Measurements from ENCODE around the gene NSDHL.
"Not testable (repeated sequence)": the region's sequence is repeated elsewhere in the genome, so short reads cannot be mapped to it uniquely, and the experiment has no call there.

NSDHL gene

GRCh38 chrX:152830312-152831305 is at the start of gene NSDHL, which contains the start of gene CETN2:
NSDHL (plus strand) TSS chrX:152831063; CDS start chrX:152846325, 15,262 bp downstream.
CETN2 (minus strand) TSS chrX:152830757; CDS start chrX:152830710, 47 bp downstream.
- peak; percentile 94 for DNase-seq (ENCODE audit: low spot score)

DNA sequence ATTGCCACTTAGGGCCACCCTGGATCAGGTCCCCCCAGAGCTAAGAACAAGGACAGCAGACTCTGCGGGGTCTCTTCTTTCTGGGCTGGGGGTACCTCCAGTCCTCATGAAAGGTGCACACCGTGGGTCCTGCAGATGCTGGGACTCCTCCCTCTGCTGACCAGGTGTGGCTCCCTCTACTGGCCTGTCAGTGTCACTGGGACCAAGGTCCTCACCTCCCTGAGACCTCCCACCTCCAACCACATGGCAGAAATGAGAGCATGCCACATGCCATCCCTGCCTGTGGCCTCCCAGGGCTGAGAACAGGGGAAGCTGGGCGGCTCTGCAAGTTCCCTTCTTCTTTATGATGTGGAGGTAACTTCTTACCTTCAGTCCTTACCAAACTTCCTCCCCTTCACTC is 43.8 kb upstream of the NSDHL start:
- DNase-seq (ENCODE audit: low spot score) = not testable (repeated sequence)

DNA sequence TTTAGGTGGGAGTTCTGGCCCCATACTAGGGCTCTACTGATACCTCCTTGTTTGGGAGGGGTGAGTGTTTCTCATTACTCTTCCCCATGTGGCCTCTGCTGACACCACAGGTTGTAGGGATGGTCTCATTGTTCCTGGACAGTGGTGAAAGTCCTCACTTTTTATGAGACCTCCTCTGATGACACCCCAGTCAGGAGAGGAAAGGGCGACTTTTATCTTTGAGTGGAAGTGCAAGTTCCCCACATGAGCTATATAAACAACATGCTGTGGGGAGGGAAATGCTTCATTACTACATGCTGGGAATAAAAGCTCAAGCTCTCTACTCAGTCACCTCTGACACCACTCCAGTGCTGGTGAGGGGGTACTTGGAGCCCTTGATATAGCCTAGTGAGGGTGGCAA is 31.9 kb upstream of the NSDHL start:
- DNase-seq (ENCODE audit: low spot score) = no peak

DNA sequence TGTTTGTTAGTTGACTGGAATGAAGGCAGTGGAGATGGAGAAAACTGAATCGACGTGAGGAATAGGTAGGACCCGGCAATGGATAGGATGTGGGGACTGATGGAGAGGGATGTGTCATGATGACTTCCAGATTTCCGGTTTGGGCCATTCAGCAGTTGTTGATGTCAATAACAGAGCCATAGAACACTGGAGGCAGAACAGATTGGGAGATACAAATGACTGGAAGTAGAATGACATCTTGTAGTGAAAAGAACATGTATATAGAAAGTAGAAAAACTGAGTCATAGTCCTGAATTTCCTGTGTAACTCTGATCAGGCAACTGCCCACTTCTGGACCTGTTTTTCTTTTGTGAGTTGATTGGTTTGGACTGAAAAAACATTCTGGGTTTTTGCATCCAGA is 24.8 kb upstream of the NSDHL start:
- DNase-seq (ENCODE audit: low spot score) = no peak

DNA sequence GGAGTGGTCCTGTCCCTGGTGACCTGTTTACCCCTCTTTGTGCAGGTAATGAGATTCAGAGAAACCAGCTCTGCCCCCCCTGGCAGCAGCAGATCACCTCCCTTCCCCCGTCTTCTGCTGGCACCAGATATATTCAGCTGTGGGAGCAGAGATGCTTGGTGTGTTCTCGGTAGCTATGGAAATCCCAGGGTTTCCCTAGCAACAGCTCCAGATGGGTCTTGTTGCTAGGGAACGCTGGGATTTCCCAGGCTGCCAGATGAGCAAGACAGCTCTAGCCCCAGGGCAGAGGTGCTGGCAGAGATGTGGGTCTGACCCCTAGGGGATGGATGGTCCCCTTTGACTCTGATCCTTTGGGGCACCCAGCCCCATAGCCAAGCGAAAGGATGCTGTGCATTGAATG is 20.5 kb upstream of the NSDHL start:
- no peak for DNase-seq (ENCODE audit: low spot score)

- no peak for DNase-seq (ENCODE audit: low spot score)
Observed at GRCh38 chrX:152813206-152813605, 17.7 kb upstream of the NSDHL start.

DNA sequence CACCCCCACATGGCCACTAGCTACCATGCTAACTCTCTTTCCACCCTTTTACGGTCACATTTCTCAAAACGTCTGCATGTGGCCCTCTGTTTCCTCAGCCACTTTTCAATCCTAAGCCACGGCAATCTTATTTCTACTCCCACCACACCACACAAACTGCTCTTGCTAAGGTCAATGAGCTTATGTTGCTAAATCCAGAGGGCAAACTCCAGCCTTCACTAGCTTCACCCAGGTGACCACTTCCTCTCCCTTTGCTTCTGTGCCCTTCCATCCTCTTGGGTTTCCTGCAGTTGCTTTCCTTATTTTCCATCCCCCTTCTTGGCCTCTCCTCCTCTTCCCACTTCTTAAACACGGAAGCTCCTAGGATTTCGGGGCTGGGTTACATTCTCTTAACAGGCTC is 16.8 kb upstream of the NSDHL start:
- DNase-seq (ENCODE audit: low spot score) = no peak

DNA sequence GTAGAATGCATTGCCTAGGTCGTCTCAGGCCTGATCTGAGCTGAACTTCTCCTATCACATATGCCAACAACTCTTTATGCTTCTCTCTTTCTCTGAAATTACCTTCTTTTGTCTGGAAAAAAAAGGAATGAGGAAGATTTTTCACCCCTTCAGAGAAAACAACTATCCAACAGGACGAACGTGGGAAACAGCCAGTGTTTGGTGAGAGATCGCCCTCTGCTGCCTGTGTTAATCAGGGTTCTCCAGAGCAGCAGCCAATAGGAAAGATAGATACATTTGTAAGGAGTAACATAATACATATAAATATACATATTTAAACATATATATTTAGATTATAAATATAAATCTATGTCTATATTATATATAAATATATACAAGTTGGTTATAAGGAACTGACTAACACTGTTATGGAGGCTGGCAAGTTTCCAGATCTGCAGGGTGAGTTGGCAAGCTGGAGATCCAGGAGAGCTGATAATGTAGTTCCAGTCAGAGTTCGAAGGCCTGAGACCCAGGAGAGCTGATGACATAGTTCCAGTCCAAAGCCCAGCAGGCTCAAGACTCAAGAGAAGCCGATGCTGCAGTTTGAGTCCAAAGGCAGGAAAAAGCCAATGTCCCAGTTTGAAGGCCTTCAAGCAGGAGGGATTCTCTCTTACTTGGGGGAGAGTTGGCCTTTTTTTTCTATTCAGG is 13.6 kb upstream of the NSDHL start:
- DNase-seq (ENCODE audit: low spot score) = peak; percentile 38

DNA sequence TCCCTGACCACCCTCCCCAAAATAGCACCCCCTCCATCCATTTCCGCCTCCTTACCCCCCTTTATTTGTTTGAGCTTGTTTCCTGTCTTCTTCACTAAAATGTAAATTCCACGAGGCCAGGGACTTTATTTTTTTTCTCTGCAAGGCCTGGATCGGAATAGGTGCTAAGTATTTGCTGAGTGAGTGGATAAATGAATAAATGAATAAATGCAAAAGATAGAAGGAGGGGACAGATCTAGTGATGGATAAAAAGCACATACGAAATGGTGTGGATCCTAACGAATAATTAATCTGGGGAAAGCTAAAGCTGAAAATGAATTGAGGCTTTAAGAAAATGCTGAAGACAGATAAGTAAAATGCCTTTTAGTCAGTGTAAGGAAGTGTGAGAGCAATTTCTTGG is 12.5 kb upstream of the NSDHL start:
- DNase-seq (ENCODE audit: low spot score) = no peak

DNA sequence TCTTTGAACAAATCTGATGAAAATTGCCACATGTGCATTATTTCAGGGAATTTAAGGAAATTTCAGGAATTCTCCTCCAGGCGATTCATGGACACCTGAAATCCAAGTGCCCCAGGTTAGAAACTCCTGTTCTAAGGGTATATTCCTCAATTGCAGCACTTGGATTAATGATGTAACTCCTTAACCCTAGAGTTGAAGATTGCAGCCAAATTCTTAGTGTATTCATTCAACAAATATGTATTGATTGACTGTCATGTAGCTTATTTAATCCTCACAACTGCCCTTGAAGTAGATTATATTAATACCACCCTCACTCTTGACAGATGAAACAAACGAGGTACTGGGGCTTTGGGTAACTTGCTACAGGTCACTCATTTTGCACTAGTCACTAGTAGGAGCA is 11.6 kb upstream of the NSDHL start:
- DNase-seq (ENCODE audit: low spot score) = no peak

DNA sequence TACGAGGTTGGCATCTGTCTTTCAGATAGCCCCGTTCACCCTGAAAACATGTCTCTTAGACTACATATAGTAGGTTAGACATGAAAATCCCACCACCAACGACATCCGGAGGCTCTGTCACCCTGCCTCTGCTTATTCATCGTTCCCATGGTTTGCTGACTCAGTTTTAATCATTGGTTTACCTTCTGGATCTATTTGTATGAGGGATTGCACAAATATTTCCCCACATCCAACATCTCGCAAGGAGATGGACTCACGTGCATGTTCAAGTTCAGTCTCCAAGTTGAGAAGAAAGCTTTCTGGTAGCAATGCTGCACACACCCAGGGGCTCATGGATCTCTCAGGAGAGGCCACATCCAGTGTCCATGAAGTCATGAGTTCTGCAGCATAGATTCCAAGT is 11.1 kb upstream of the NSDHL start:
- no peak for DNase-seq (ENCODE audit: low spot score)

DNA sequence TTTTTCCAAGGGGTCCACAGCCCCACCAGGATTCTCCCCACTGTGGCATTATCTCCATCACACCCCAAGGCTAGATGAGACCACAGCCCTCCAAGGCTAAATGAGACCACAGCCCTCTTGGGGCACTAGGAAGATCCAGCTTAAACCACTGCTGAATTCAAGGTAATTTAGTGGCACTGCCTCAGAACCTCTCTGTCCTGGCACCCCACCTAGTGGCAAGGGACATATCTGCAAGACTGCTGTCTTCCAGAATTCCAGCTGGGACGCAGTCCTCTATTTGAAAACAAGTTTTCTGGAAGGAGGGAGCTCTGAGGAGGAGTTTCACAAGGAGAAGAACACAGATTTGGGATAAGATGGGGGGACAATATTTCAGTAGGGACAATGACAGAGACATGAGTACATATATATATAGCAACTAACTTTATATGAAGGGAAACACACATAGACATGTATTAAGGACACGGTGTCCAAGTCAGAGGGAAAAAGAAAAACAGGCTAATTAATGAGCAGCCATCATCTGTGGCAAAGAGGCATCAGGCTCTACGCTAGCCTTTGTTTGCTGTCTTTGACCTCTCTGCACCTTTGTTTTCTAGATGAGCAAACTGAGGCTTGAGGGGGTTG is 9.6 kb upstream of the NSDHL start:
- no peak for DNase-seq (ENCODE audit: low spot score)

GRCh38 chrX:152822383-152823086 is 8.3 kb upstream of the NSDHL start:
- DNase-seq (ENCODE audit: low spot score) = no peak

DNA sequence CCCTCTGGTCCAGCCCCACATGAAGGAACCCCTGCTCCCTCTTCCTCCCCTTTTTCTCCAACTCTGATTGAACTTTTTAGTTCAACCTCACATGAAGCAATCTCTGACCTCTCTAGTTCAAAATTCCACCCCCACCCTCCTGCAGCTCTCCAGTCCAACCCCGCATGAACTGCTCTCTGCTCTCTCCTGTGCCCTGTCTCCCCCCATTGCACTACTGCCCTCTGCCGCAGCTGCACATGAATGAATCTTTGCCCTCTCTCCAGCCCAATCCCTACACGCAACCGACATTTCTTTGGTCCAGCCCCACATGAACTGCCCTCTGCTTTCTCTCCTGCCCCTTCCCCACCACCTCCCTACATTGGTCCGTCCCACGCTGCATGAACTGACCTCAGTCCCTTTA is 7.2 kb upstream of the NSDHL start:
- DNase-seq (ENCODE audit: low spot score) = no peak

DNA sequence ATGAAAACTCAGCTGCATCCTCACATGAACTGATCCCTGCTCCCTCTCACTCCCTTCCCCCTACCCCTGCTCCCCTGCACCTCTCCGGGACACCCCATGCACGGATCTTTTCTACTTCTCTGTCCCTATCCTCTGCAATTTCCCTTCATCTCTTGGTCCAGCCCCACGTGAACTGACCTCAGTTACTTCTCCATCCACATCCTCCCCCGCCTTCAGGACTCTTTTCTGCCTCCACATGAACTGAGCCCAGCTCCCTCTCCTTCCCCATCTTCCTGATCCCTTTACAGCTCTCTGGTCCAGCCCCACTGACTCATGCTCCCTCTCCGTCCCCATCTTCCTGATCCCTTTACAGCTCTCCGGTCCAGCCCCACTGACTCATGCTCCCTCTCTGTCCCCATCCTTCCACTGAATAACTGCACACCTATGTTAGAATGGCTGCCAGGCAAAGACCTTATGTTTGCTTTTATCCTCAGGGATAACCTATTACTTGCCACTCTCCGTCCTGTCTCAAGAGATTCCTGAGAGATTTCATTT is 6.0 kb upstream of the NSDHL start:
- DNase-seq (ENCODE audit: low spot score) = no peak

GRCh38 chrX:152831391-152831790 is 528 bp downstream of the NSDHL start:
- no peak for DNase-seq (ENCODE audit: low spot score)

GRCh38 chrX:152832520-152832919 is 1.7 kb downstream of the NSDHL start:
- DNase-seq (ENCODE audit: low spot score) = no peak

GRCh38 chrX:152833378-152833777 is 2.5 kb downstream of the NSDHL start:
- no peak for DNase-seq (ENCODE audit: low spot score)

- DNase-seq (ENCODE audit: low spot score) = not testable (repeated sequence)
Observed at GRCh38 chrX:152835470-152835869, 4.6 kb downstream of the NSDHL start.

GRCh38 chrX:152842772-152843338 is 12.0 kb downstream of the NSDHL start:
- no peak for DNase-seq (ENCODE audit: low spot score)

DNA sequence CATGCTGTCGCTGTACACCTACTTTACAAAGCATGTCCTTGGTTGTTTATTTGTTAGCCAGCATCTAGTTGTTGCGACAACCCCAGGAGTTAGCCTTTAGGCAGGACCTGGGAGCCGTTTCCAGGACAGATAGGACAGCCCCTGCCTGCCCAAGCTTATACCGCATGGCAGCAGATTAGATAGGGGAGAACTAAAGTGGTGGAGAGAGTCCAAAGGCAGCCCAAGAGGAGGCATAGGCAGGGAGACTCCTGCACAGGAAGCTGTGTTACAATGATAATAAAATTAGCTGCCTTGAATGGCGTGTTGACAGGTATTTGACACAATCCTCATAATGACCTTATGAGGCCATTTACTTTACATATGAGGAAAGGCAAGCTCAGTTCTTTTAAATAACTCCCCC is 13.0 kb downstream of the NSDHL start:
- DNase-seq (ENCODE audit: low spot score) = no peak

Measured in globus pallidus (tissue), 1 donor.